Uterus (tissue), 2 donors: ENCODE results near the gene TMEM123.

Source experiments
- POLR2A ChIP-seq, 2 donors: fragments of 450-650 bp; IDR thresholded peaks; one replicate each; pipeline ENCODE4 v1.6.1; 2016; ENCODE audit warnings: antibody characterized with exemption in 2 of 2, mild to moderate bottlenecking in 1 of 2, moderate library complexity in 1 of 2
- TF ChIP-seq, protein P1 (sequence below), 4 experiments: fragments of 200-600 bp in 2 of 4; fragments of 450-650 bp in 2 of 4; sonication (generic) in 2 of 4; IDR thresholded peaks; one replicate each; pipeline ENCODE4 v1.5.1; 2016 to 2019; ENCODE audit warnings: antibody characterized with exemption in 4 of 4, mild to moderate bottlenecking in 2 of 4, moderate library complexity in 1 of 4

DNA sequence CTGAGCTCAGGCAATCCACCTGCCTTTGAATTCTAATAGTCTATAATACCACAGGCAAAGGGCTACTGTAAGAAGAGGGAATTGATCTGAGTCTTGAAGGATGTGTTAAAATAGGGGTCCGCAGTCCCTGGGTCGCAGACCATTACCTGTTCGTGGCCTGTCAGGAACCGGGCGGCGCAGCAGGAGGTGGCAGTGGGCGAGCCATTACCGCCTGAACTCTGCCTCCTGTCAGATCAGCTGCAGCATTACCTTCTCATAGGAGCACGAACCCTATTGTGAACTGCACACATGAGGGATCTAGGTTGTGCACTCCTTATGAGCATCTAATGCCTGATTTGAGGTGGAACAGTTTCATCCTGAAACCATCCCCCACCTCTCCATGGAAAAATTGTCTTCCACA, 11.5 kb upstream of the TMEM123 start:
- TF ChIP-seq, protein P1, sequence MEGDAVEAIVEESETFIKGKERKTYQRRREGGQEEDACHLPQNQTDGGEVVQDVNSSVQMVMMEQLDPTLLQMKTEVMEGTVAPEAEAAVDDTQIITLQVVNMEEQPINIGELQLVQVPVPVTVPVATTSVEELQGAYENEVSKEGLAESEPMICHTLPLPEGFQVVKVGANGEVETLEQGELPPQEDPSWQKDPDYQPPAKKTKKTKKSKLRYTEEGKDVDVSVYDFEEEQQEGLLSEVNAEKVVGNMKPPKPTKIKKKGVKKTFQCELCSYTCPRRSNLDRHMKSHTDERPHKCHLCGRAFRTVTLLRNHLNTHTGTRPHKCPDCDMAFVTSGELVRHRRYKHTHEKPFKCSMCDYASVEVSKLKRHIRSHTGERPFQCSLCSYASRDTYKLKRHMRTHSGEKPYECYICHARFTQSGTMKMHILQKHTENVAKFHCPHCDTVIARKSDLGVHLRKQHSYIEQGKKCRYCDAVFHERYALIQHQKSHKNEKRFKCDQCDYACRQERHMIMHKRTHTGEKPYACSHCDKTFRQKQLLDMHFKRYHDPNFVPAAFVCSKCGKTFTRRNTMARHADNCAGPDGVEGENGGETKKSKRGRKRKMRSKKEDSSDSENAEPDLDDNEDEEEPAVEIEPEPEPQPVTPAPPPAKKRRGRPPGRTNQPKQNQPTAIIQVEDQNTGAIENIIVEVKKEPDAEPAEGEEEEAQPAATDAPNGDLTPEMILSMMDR (IDR thresholded peaks at IDR 0.05), result no peak
- no peak for TF ChIP-seq POLR2A (IDR thresholded peaks at IDR 0.05)
